Thyroid gland (tissue), 4 donors: ENCODE measurements around the gene PNLIPRP2. TPM values are rescaled to one million over a fixed set of nuclear protein-coding genes. Genes with fewer than 3 reads are reported as not detected.

Experiments
- DNase-seq, 2 donors: peaks; one replicate each; pipeline ENCODE4 v3.0.0-alpha.2; 2019
- H3K27ac ChIP-seq, 3 donors: fragments of 200-600 bp; sonication (generic); 1 replicate in 2 of 3; 2 replicates in 1 of 3; pipeline ENCODE4 v1.5.1; 2016 to 2019; ENCODE audit warnings: mild to moderate bottlenecking in 1 of 3, moderate library complexity in 1 of 3
- H3K27me3 ChIP-seq: fragments of 200-600 bp; sonication (generic); one replicate; pipeline ENCODE4 v1.5.1; 2019
- H3K36me3 ChIP-seq, 2 donors: fragments of 200-600 bp; sonication (generic); one replicate each; pipeline ENCODE4 v1.5.1; 2016 to 2019
- H3K4me1 ChIP-seq, 2 donors: fragments of 200-600 bp; sonication (generic); one replicate each; pipeline ENCODE4 v1.5.1; 2017 to 2019
- H3K4me3 ChIP-seq, 3 donors: fragments of 200-600 bp; sonication (generic); replicated peaks in 1 of 3; 1 replicate in 2 of 3; 2 replicates in 1 of 3; pipeline ENCODE4 v1.5.1; 2016; ENCODE audit warnings: mild to moderate bottlenecking in 1 of 3
- H3K9me3 ChIP-seq: fragments of 200-600 bp; sonication (generic); one replicate; pipeline ENCODE4 v1.5.1; 2017
- POLR2A ChIP-seq, 2 donors: fragments of 450-650 bp; IDR thresholded peaks; one replicate each; pipeline ENCODE4 v1.6.1; 2017; ENCODE audit warnings: antibody characterized with exemption in 2 of 2, mild to moderate bottlenecking in 2 of 2, moderate library complexity in 1 of 2
- WGBS, 2 donors: methylation state at CpG; one replicate each; pipeline ENCODE4 v1.1.5; 2017; 5-methylcytosine and 5-hydroxymethylcytosine counted together
- intact Hi-C: fragments of 100-400 bp; cut with DNase I; formaldehyde crosslinking; loops from one replicate; pipeline ENCODE4 v1.15.1; 2023
- total RNA-seq, 4 donors: library from RNA; depleted of rRNA; stranded (reverse); fragments of >200 nt; gene quantifications; one replicate each; pipeline ENCODE4 v1.2.3, GENCODE V29; 2016
- TF ChIP-seq, protein P1 (sequence below), 6 experiments: fragments of 200-600 bp in 3 of 6; fragments of 450-650 bp in 3 of 6; sonication (generic) in 3 of 6; IDR thresholded peaks; one replicate each; pipeline ENCODE4 v1.5.1; 2016 to 2019; ENCODE audit warnings: antibody characterized with exemption in 6 of 6, mild to moderate bottlenecking in 2 of 6, inconsistent platforms in 1 of 6, moderate library complexity in 1 of 6

PNLIPRP2 gene
- total RNA-seq, 4 donors from 2014 or later, result not detected

DNA sequence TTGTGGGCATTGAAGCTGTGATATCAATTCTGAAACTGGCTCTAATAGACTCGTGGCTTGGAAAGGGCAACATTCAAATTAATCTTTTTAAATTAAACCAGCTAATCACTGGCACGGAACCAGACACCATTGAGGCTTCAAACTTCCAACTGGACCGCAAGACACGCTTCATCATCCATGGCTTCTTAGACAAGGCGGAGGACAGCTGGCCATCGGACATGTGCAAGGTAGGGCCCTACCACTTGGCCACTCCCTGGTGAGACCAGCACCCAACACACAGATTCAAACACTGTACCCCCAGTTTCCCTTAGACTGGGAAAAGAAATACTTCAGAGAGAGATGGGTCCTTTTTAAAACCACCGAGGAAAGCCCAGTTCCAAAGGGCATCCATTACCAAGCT, 5.1 kb downstream of the PNLIPRP2 start:
- 95 to 96% methylated on average over 7 of the region's 7 CpGs for WGBS, 2 donors
- peaks cover 0 to 4% of the 10 kb centered on the region in 2 donors for H3K4me1 ChIP-seq
- intact Hi-C loops, result no loop called here
- no peaks in the 10 kb centered on the region for H3K27me3 ChIP-seq
- no peak for DNase-seq
- H3K9me3 ChIP-seq, result no peaks in the 10 kb centered on the region
- TF ChIP-seq, protein P1, sequence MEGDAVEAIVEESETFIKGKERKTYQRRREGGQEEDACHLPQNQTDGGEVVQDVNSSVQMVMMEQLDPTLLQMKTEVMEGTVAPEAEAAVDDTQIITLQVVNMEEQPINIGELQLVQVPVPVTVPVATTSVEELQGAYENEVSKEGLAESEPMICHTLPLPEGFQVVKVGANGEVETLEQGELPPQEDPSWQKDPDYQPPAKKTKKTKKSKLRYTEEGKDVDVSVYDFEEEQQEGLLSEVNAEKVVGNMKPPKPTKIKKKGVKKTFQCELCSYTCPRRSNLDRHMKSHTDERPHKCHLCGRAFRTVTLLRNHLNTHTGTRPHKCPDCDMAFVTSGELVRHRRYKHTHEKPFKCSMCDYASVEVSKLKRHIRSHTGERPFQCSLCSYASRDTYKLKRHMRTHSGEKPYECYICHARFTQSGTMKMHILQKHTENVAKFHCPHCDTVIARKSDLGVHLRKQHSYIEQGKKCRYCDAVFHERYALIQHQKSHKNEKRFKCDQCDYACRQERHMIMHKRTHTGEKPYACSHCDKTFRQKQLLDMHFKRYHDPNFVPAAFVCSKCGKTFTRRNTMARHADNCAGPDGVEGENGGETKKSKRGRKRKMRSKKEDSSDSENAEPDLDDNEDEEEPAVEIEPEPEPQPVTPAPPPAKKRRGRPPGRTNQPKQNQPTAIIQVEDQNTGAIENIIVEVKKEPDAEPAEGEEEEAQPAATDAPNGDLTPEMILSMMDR (IDR thresholded peaks at IDR 0.05), result no peak
- no peak for TF ChIP-seq POLR2A (IDR thresholded peaks at IDR 0.05)
- H3K27ac ChIP-seq, result no peak overlapping the region
- H3K4me3 ChIP-seq, result no peak overlapping the region
- no peaks in the 10 kb centered on the region for H3K36me3 ChIP-seq

DNA sequence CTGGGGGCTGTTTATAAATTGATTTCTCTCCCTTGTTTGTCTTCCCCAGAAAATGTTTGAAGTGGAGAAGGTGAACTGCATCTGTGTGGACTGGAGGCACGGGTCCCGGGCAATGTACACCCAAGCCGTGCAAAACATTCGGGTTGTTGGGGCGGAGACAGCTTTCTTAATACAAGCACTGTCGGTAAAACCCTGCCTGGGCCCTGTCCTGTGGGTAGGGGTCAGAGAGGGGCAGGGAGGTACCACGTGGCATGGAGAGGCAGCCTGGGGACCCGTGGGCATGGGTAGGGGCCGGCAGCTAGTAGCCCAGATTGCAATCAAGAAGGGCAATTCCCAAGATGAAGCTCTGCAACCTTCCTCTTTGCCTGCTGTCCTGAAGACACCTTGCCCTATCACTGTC, 6.1 kb downstream of the PNLIPRP2 start:
- TF ChIP-seq POLR2A (IDR thresholded peaks at IDR 0.05), result no peak
- Histone ChIP-seq H3K4me3 (no peak overlapping the region), H3K4me1 (peaks cover 0 to 4% of the 10 kb centered on the region in 2 donors), H3K27ac (no peak overlapping the region), H3K9me3 (no peaks in the 10 kb centered on the region), H3K36me3 (no peaks in the 10 kb centered on the region), H3K27me3 (no peaks in the 10 kb centered on the region)
- intact Hi-C loops, result no loop called here
- WGBS, 2 donors, result 72 to 76% methylated on average over 9 of the region's 9 CpGs
- no peak for DNase-seq

DNA sequence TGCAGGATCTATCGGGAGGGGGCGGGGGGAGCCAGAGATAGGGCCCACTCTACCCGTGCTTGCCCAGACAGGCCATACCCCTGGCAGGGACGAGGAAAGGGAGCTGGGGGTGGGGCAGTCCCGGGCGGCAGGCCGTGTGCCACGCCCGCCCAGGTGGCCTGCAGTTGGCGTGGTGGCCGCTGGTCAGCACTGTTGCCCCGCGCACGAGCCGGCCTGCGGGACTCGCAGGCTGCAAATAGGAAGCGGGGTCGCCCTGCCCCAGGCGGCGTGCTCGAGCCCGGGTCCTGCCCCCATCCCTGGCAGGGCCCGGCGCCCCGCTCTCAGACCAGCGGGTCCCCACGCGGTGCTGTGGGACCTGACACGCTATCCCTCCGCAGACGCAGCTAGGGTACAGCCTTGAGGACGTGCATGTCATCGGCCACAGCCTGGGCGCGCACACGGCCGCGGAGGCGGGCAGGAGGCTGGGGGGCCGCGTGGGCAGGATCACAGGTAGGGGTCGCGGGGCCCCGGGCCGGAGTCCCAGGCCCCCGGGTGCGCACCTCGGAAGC, 6.7 kb downstream of the PNLIPRP2 start:
- no peaks in the 10 kb centered on the region for H3K9me3 ChIP-seq
- H3K4me1 ChIP-seq, result peaks cover 0 to 4% of the 10 kb centered on the region in 2 donors
- H3K27me3 ChIP-seq, result no peaks in the 10 kb centered on the region
- H3K27ac ChIP-seq, result no peak overlapping the region
- peak; percentile 29 to 53 for DNase-seq
- no peaks in the 10 kb centered on the region for H3K36me3 ChIP-seq
- peak overlapping the region in 1 of 3 donors; percentile 17 for H3K4me3 ChIP-seq
- intact Hi-C loops, result no loop called here
- TF ChIP-seq, protein P1 (IDR thresholded peaks at IDR 0.05), result peak in 5 of 6 experiments; percentile 20 to 68 (median 54)
- no peak for TF ChIP-seq POLR2A (IDR thresholded peaks at IDR 0.05)
- 5 to 22% methylated on average over 15 to 21 of the region's 49 CpGs for WGBS, 2 donors

DNA sequence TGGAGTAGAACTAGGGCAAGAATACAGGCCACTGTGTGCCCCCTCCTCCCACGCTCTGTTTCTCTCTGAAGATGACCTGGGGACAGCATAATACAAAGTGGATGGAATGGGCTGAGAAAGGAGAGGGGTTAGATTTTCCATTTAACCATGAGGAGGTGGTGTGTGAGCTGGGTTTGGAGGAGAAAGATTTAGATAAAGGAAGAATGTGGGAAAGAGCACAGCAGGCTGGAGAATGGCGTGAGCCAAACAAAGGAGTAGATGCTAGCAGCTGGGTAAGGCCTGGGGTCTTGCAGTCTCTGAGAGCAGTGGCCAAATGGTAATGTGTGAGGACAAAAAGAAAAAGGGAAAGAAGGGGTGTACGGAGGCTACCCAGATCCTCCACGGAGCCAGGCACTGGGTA, 8.6 kb downstream of the PNLIPRP2 start:
- Histone ChIP-seq H3K36me3 (no peaks in the 10 kb centered on the region), H3K27me3 (no peaks in the 10 kb centered on the region), H3K4me1 (peaks cover 0 to 4% of the 10 kb centered on the region in 2 donors), H3K9me3 (no peaks in the 10 kb centered on the region), H3K27ac (no peak overlapping the region), H3K4me3 (no peak overlapping the region)
- TF ChIP-seq POLR2A (IDR thresholded peaks at IDR 0.05), result no peak
- TF ChIP-seq, protein P1 (IDR thresholded peaks at IDR 0.05), result no peak
- intact Hi-C loops, result no loop called here
- 82% methylated on average over 4 of the region's 4 CpGs for WGBS, 2 donors
- no peak for DNase-seq

DNA sequence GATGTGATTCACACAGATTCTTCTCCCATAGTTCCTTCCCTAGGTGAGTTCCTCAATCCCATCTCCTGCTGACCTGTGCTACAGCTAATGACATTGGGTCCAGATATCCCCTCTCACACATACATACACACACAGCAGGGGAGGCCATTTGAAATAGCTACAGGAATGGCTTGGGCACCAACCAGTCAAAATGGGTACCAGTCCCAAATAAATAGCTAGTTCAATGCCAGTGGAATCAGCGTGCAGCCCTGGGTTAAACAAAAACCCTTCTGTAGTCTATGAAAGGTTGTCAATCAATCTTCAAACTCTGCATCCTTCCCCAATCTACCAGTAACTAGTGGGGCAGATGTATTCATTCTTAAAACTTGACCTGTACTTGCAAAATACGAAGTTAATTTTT, 9.3 kb downstream of the PNLIPRP2 start:
- no peaks in the 10 kb centered on the region for H3K9me3 ChIP-seq
- WGBS, 2 donors, result 87 to 94% methylated on average over 2 of the region's 2 CpGs
- H3K36me3 ChIP-seq, result no peaks in the 10 kb centered on the region
- no peak for TF ChIP-seq POLR2A (IDR thresholded peaks at IDR 0.05)
- TF ChIP-seq, protein P1 (IDR thresholded peaks at IDR 0.05), result no peak
- H3K27me3 ChIP-seq, result no peaks in the 10 kb centered on the region
- intact Hi-C loops, result no loop called here
- H3K27ac ChIP-seq, result no peak overlapping the region
- H3K4me1 ChIP-seq, result peaks cover 0 to 4% of the 10 kb centered on the region in 2 donors
- DNase-seq, result no peak
- H3K4me3 ChIP-seq, result no peak overlapping the region
